GM18858 (cell line): Measurements from ENCODE around the gene METRNL.
"Not testable (repeated sequence)": the region's sequence is repeated elsewhere in the genome, so short reads cannot be mapped to it uniquely, and the experiment has no call there.

Experiments
- ATAC-seq: cut with Tn5 transposase; IDR thresholded peaks from one replicate; pipeline ENCODE4 v1.9.1; 2021; ENCODE audit not compliant: unreplicated experiment

The METRNL gene

GRCh38 chr17:83051396-83052240 is 27.8 kb upstream of the METRNL start:
- peak; percentile 74 for ATAC-seq

- no peak for ATAC-seq
Measured at GRCh38 chr17:83052241-83052564, 27.2 kb upstream of the METRNL start.

GRCh38 chr17:83053021-83053681 is 26.3 kb upstream of the METRNL start:
- no peak for ATAC-seq

GRCh38 chr17:83053739-83054451 is 25.5 kb upstream of the METRNL start:
- ATAC-seq: no peak

GRCh38 chr17:83054518-83055125 is 24.8 kb upstream of the METRNL start:
- ATAC-seq: no peak

- not testable (repeated sequence) for ATAC-seq
Measured at GRCh38 chr17:83055176-83055575, 24.2 kb upstream of the METRNL start.

- ATAC-seq: no peak
Measured at GRCh38 chr17:83055911-83056582, 23.4 kb upstream of the METRNL start.

GRCh38 chr17:83056583-83057396 is 22.6 kb upstream of the METRNL start:
- ATAC-seq: no peak

- no peak for ATAC-seq
Measured at GRCh38 chr17:83057397-83057761, 22.0 kb upstream of the METRNL start.

GRCh38 chr17:83057793-83058265 is 21.6 kb upstream of the METRNL start:
- ATAC-seq: no peak

- no peak for ATAC-seq
Measured at GRCh38 chr17:83058266-83058798, 21.1 kb upstream of the METRNL start.

GRCh38 chr17:83061586-83061985 is 17.8 kb upstream of the METRNL start:
- no peak for ATAC-seq

GRCh38 chr17:83062011-83062817 is 17.2 kb upstream of the METRNL start:
- ATAC-seq: no peak

- ATAC-seq: no peak
Measured at GRCh38 chr17:83062818-83063671, 16.4 kb upstream of the METRNL start.

GRCh38 chr17:83064021-83064731 is 15.2 kb upstream of the METRNL start:
- ATAC-seq: no peak

GRCh38 chr17:83064732-83065659 is 14.4 kb upstream of the METRNL start:
- no peak for ATAC-seq
